Mesothelial cell of epicardium (in vitro differentiated cells): ENCODE measurements around the gene STAC3. TPM values are rescaled to one million over a fixed set of nuclear protein-coding genes. Genes with fewer than 3 reads are reported as not detected.

Source experiments
- DNase-seq, 2 experiments: peaks; one replicate each; pipeline ENCODE4 v3.0.0; 2021; ENCODE audit warnings: low spot score in 2 of 2; ENCODE audit not compliant: unreplicated experiment in 2 of 2
- H3K27ac Mint-ChIP-seq: 2 replicates; pipeline ENCODE4 v1.8.0; 2021; ENCODE audit warnings: mixed read lengths
- H3K27me3 Mint-ChIP-seq: 2 replicates; pipeline ENCODE4 v1.8.0; 2021; ENCODE audit warnings: low read depth, mixed read lengths
- H3K36me3 Mint-ChIP-seq: 2 replicates; pipeline ENCODE4 v1.8.0; 2021; ENCODE audit warnings: mixed read lengths
- H3K4me1 Mint-ChIP-seq: 2 replicates; pipeline ENCODE4 v1.8.0; 2021; ENCODE audit warnings: mixed read lengths
- H3K4me3 Mint-ChIP-seq: 2 replicates; pipeline ENCODE4 v1.8.0; 2021; ENCODE audit warnings: mild to moderate bottlenecking, moderate library complexity, mixed read lengths
- H3K9me3 Mint-ChIP-seq: 2 replicates; pipeline ENCODE4 v1.8.0; 2021; ENCODE audit warnings: mixed read lengths
- CTCF ChIP-seq: fragments of 200-600 bp; sonication (generic); IDR thresholded peaks from one replicate; pipeline ENCODE4 v1.5.0; 2021; ENCODE audit warnings: antibody characterized with exemption; ENCODE audit not compliant: unreplicated experiment
- total RNA-seq: library from RNA; stranded (reverse); gene quantifications from 3 replicates; pipeline ENCODE4 v1.2.1, GENCODE V29; 2021

Gene STAC3
- total RNA-seq, 1 donor from 2014 or later = 9.8 TPM

GRCh38 chr12:57221169-57221917 is 29.6 kb downstream of the STAC3 start:
- Mint-ChIP-seq H3K27me3 (peaks cover 88% of the 10 kb centered on the region), H3K4me3 (no peak overlapping the region), H3K4me1 (peaks cover 62% of the 10 kb centered on the region), H3K36me3 (no peaks in the 10 kb centered on the region), H3K9me3 (no peaks in the 10 kb centered on the region), H3K27ac (no peak overlapping the region)
- no peak for DNase-seq
- TF ChIP-seq CTCF = no peak

DNA sequence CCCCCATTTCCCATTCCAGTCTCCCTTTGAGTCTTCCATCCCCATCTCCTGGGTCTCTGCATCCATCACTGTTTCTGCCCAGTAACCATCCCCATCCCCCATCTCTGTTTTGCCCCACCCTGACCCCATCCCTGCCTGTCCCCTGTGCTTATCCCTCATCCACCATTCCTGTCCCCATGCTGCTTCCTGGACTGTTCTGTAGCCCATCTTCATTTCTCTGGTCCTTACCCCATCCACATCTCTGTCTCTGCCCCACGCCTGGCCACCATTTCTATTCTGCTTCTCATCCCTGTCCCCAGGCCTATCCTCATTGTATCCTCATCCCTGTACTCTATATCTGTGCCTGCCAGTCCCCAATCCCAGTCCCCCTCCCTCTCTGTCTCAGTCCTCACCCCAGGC is 30.2 kb downstream of the STAC3 start:
- Mint-ChIP-seq H3K4me3 (no peak overlapping the region), H3K27me3 (peaks cover 87% of the 10 kb centered on the region)

DNA sequence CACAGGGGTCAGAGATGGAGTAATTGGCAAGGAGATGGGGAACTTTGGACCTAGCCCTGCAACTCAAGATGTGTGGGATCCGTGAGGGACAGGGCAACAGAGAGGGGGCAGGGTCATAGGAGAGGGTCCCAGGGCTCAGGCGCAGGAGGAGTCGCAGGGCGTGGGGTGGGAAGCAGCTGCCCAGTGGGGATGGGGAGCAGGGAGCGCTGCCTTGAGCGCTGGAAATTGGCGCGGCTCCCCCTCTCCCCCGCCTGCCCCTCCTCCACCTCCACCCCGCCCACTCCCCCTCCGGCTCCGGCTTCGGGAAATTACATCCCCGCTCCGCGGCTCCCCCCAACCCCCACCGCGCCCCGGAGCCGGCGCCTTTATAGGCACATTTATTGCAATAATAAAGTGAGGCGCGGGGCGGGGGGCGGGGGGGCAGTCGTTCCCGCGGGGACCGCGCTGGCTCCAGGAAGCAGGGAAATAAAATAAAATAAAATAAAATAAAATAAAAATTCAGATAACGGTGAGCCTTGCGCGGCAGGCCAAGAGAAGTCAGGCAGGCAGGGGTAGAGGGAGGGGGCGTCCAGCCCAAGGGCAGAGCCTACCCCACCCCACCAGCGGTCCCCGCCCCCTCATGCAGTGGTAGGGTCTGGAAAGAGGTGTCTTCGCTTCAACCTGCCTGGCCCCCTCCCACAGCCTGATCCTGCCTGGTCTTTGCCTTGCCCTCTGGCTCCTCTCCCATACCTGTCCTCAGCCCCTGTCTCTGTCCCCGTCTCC is 30.8 kb downstream of the STAC3 start:
- H3K9me3 Mint-ChIP-seq = no peaks in the 10 kb centered on the region
- H3K4me1 Mint-ChIP-seq = peaks cover 64% of the 10 kb centered on the region
- no peak for DNase-seq
- peak overlapping the region; percentile 12 for H3K4me3 Mint-ChIP-seq
- H3K27ac Mint-ChIP-seq = no peak overlapping the region
- H3K27me3 Mint-ChIP-seq = peaks cover 88% of the 10 kb centered on the region
- H3K36me3 Mint-ChIP-seq = no peaks in the 10 kb centered on the region
- no peak for TF ChIP-seq CTCF

More for the DNA sequence above, 30.2 kb downstream of the STAC3 start:
- no peaks in the 10 kb centered on the region for H3K9me3 Mint-ChIP-seq
- H3K4me1 Mint-ChIP-seq = peaks cover 62% of the 10 kb centered on the region
- no peak for TF ChIP-seq CTCF
- no peaks in the 10 kb centered on the region for H3K36me3 Mint-ChIP-seq
- no peak overlapping the region for H3K27ac Mint-ChIP-seq
- no peak for DNase-seq

- Mint-ChIP-seq H3K4me3 (peak overlapping the region; percentile 12), H3K27ac (no peak overlapping the region), H3K27me3 (peaks cover 89% of the 10 kb centered on the region), H3K4me1 (peaks cover 69% of the 10 kb centered on the region), H3K9me3 (no peaks in the 10 kb centered on the region), H3K36me3 (no peaks in the 10 kb centered on the region)
- no peak for DNase-seq
- no peak for TF ChIP-seq CTCF
These were observed 31.6 kb downstream of the STAC3 start for GRCh38 chr12:57219205-57219992.

DNA sequence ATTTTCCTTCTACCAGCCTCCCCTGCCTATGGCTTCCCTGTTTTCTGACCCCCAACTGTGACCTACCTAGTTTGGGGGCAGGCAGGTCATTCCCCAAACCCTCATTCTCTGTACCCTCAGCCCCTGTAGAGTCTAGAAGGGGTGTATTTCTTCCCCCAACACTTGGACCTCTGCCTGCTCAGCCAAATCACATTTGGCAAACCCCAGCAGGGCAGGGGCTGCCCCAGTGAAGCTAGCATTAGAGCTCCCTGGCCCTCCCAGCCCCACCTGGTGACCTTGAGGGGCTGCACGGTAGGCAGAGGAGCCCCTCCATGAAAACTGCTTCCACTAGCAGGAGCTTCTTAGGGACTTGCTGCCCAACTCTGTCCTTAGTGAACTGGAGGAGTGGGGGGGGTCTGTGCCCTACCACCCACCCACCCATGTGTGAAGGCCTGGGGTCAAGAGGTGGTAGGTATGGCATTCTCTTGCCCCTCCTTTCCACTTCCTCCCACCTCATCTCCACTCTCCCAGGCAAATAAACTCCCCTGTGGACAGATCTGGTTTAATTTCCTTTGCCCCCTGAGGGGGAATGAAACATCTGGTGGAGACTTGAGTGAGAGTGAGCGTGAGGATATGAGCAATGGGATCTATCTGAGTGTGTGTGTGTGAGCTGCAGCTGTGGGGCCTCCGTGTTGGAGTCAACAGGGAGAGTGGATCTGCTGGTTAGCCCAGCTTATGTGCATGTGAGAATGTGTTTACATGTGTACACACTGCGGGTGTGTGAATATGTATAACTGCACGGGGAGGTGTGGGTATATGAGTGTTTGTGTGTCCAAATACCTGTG is 32.7 kb downstream of the STAC3 start:
- peaks cover 76% of the 10 kb centered on the region for H3K4me1 Mint-ChIP-seq
- no peak for DNase-seq
- H3K4me3 Mint-ChIP-seq = peak overlapping the region; percentile 20
- no peak for TF ChIP-seq CTCF
- peaks cover 85% of the 10 kb centered on the region for H3K27me3 Mint-ChIP-seq
- no peaks in the 10 kb centered on the region for H3K9me3 Mint-ChIP-seq
- H3K27ac Mint-ChIP-seq = no peak overlapping the region
- no peaks in the 10 kb centered on the region for H3K36me3 Mint-ChIP-seq
